ENCODE measurements around the gene HABP2. TPM values are rescaled to one million over a fixed set of nuclear protein-coding genes. Genes with fewer than 3 reads are reported as not detected.

The HABP2 gene
- total RNA-seq, 1 donor from 2014 or later, result not detected

GRCh38 chr10:113627836-113628235 is 75.0 kb downstream of the HABP2 start:
- Mint-ChIP-seq H3K4me1 (no peaks in the 10 kb centered on the region), H3K27ac (no peak overlapping the region), H3K9me3 (no peaks in the 10 kb centered on the region), H3K4me3 (no peak overlapping the region), H3K36me3 (ENCODE audit: low read depth) (no peaks in the 10 kb centered on the region), H3K27me3 (peaks cover 16% of the 10 kb centered on the region)
- no peak for TF ChIP-seq CTCF (IDR thresholded peaks at IDR 0.05)
- ChIA-PET CTCF (no interaction called here), POLR2A (no interaction called here)
- ATAC-seq (ENCODE audit: low read depth), result no peak
- DNase-seq, result no peak
- intact Hi-C loops (cut with micrococcal nuclease), result no loop called here

- intact Hi-C loops (cut with micrococcal nuclease), result no loop called here
- no peaks in the 10 kb centered on the region for H3K36me3 Mint-ChIP-seq (ENCODE audit: low read depth)
- ATAC-seq (ENCODE audit: low read depth) (no peak), DNase-seq (no peak)
- peaks cover 16% of the 10 kb centered on the region for H3K27me3 Mint-ChIP-seq
- H3K9me3 Mint-ChIP-seq, result no peaks in the 10 kb centered on the region
- H3K4me1 Mint-ChIP-seq, result no peaks in the 10 kb centered on the region
- H3K4me3 Mint-ChIP-seq, result no peak overlapping the region
- CTCF ChIA-PET, result no interaction called here
- H3K27ac Mint-ChIP-seq, result no peak overlapping the region
- POLR2A ChIA-PET, result no interaction called here
- no peak for TF ChIP-seq CTCF (IDR thresholded peaks at IDR 0.05)
Measured at GRCh38 chr10:113628607-113629153, 75.8 kb downstream of the HABP2 start.

- DNase-seq (no peak), ATAC-seq (ENCODE audit: low read depth) (no peak)
- Mint-ChIP-seq H3K4me3 (no peak overlapping the region), H3K27me3 (peaks cover 17% of the 10 kb centered on the region), H3K27ac (no peak overlapping the region), H3K36me3 (ENCODE audit: low read depth) (no peaks in the 10 kb centered on the region), H3K9me3 (no peaks in the 10 kb centered on the region), H3K4me1 (no peaks in the 10 kb centered on the region)
- intact Hi-C loops (cut with micrococcal nuclease), result no loop called here
- no peak for TF ChIP-seq CTCF (IDR thresholded peaks at IDR 0.05)
- ChIA-PET POLR2A (no interaction called here), CTCF (no interaction called here)
Measured at GRCh38 chr10:113630929-113631533, 78.2 kb downstream of the HABP2 start.

GRCh38 chr10:113631684-113632367 is 79.0 kb downstream of the HABP2 start:
- Mint-ChIP-seq H3K27ac (no peak overlapping the region), H3K4me3 (no peak overlapping the region), H3K4me1 (no peaks in the 10 kb centered on the region), H3K27me3 (peaks cover 18% of the 10 kb centered on the region), H3K9me3 (no peaks in the 10 kb centered on the region), H3K36me3 (ENCODE audit: low read depth) (no peaks in the 10 kb centered on the region)
- ATAC-seq (ENCODE audit: low read depth) (no peak), DNase-seq (no peak)
- ChIA-PET POLR2A (no interaction called here), CTCF (no interaction called here)
- intact Hi-C loops (cut with micrococcal nuclease), result no loop called here
- no peak for TF ChIP-seq CTCF (IDR thresholded peaks at IDR 0.05)

Other genes with a start within 250 kb of the HABP2 start
- not detected in 2 replicates for gene NRAP, start 111.0 kb downstream of the HABP2 start, total RNA-seq
- gene CASP7, start 126.9 kb downstream of the HABP2 start, total RNA-seq, result 22.6 and 25.9 TPM in 2 replicates
- 0.07 TPM in 1 of 2 replicates, not detected in the other for gene PLEKHS1, start 198.6 kb downstream of the HABP2 start, total RNA-seq